H1 (cell line): ENCODE results near the gene STXBP5. TPM values are rescaled to one million over a fixed set of nuclear protein-coding genes. Genes with fewer than 3 reads are reported as not detected.

ENCODE experiments used
- CTCF ChIA-PET: fragments of 300-600 bp; sonication (Branson Sonifier 250); formaldehyde crosslinking; loops from one replicate; lab custom pipeline; 2021; ENCODE audit not compliant: partially characterized antibody; lab: Charles Lee
- POLR2A ChIA-PET: fragments of 300-600 bp; sonication (Branson Sonifier 250); formaldehyde crosslinking; loops from one replicate; lab custom pipeline; 2021; ENCODE audit warnings: inconsistent platforms; ENCODE audit not compliant: partially characterized antibody; lab: Charles Lee
- DNase-seq, 2 experiments: peaks; one replicate each; pipeline versions ENCODE4 v3.0.0 to v3.0.0-alpha.2; 2010 to 2022; ENCODE audit warnings: low spot score in 2 of 2, low read depth in 1 of 2, mixed read lengths in 1 of 2
- FAIRE-seq: peaks from 2 replicates; lab custom pipeline; 2011; peaks lifted over from hg19 to GRCh38; lab: Jason Lieb, UNC
- H2AFZ ChIP-seq: 2 replicates; pipeline ENCODE4 v1.8.1; 2012; ENCODE audit warnings: low read length, inconsistent platforms
- H2AK5ac ChIP-seq: 2 replicates; pipeline ENCODE4 v1.6.1; 2013; ENCODE audit warnings: low read depth, low read length
- H2BK120ac ChIP-seq: replicated peaks from 2 replicates; pipeline ENCODE3; 2013; ENCODE audit warnings: low read depth, low read length, inconsistent platforms
- H2BK12ac ChIP-seq: 2 replicates; pipeline ENCODE4 v1.6.1; 2013; ENCODE audit warnings: low read depth, low read length
- H2BK15ac ChIP-seq: 2 replicates; pipeline ENCODE4 v1.6.1; 2013; ENCODE audit warnings: low read length
- H2BK20ac ChIP-seq: 2 replicates; pipeline ENCODE4 v1.6.1; 2013; ENCODE audit warnings: low read length
- H2BK5ac ChIP-seq: 2 replicates; pipeline ENCODE4 v1.6.1; 2013; ENCODE audit warnings: low read depth, low read length
- H3K14ac ChIP-seq: 2 replicates; pipeline ENCODE4 v1.6.1; 2013; ENCODE audit warnings: inconsistent platforms; ENCODE audit not compliant: insufficient read length
- H3K18ac ChIP-seq: 2 replicates; pipeline ENCODE4 v1.6.1; 2013; ENCODE audit warnings: low read length; ENCODE audit errors: extremely low read depth
- H3K23ac ChIP-seq: 2 replicates; pipeline ENCODE4 v1.6.1; 2013; ENCODE audit warnings: inconsistent platforms; ENCODE audit not compliant: insufficient read length
- H3K23me2 ChIP-seq: 2 replicates; pipeline ENCODE4 v1.6.1; 2013; ENCODE audit warnings: low read depth, low read length
- H3K27ac ChIP-seq: 2 replicates; pipeline ENCODE4 v1.6.1; 2011; ENCODE audit warnings: low read depth, low read length, inconsistent platforms
- H3K27me3 ChIP-seq, 4 experiments: replicated peaks in 1 of 4; 1 replicate in 1 of 4; 2 replicates in 3 of 4; pipeline versions ENCODE4 v1.6.1 to v1.8.1; 2011 to 2013; ENCODE audit warnings: low read length in 3 of 4, mild to moderate bottlenecking in 3 of 4, inconsistent platforms in 2 of 4, mixed read lengths in 2 of 4, moderate library complexity in 1 of 4; ENCODE audit not compliant: control insufficient read depth in 3 of 4, insufficient read depth in 3 of 4; ENCODE audit errors: extremely low read depth in 1 of 4
- H3K36me3 ChIP-seq, 4 experiments: 2 replicates each; pipeline versions ENCODE4 v1.6.1 to v1.8.1; 2011 to 2013; ENCODE audit warnings: mild to moderate bottlenecking in 4 of 4, low read length in 3 of 4, moderate library complexity in 2 of 4, control low read depth in 1 of 4, inconsistent platforms in 1 of 4; ENCODE audit not compliant: insufficient read depth in 4 of 4, control insufficient read depth in 2 of 4
- H3K4ac ChIP-seq: replicated peaks from 2 replicates; pipeline ENCODE3; 2013; ENCODE audit warnings: low read length, low read depth, mixed read lengths, inconsistent platforms; ENCODE audit not compliant: insufficient read length
- H3K4me1 ChIP-seq, 4 experiments: replicated peaks in 1 of 4; 1 replicate in 1 of 4; 2 replicates in 3 of 4; pipeline versions ENCODE4 v1.6.1 to v1.8.1; 2011 to 2013; ENCODE audit warnings: low read length in 3 of 4, inconsistent platforms in 2 of 4, mixed read lengths in 1 of 4; ENCODE audit not compliant: insufficient read depth in 4 of 4, control insufficient read depth in 3 of 4
- H3K4me2 ChIP-seq, 2 experiments: 2 replicates each; pipeline versions ENCODE4 v1.6.1 to v1.8.1; 2011 to 2013; ENCODE audit warnings: low read depth in 2 of 2, low read length in 2 of 2, control low read depth in 1 of 2, inconsistent platforms in 1 of 2, mild to moderate bottlenecking in 1 of 2; ENCODE audit not compliant: insufficient read depth in 1 of 2
- H3K4me3 ChIP-seq, 4 experiments: fragments of 200-600, 300-600 bp in 1 of 4; sonication (generic), shearing (Covaris generic), sonication (Bioruptor Twin) in 1 of 4; 2 replicates each; pipeline versions ENCODE4 v1.5.1 to v1.8.1; 2011 to 2016; ENCODE audit warnings: low read length in 4 of 4, low read depth in 3 of 4, control low read depth in 2 of 4, inconsistent platforms in 2 of 4, mild to moderate bottlenecking in 2 of 4, mixed read lengths in 1 of 4, moderate library complexity in 1 of 4; ENCODE audit not compliant: insufficient read depth in 2 of 4; ENCODE audit errors: extremely low read depth in 1 of 4
- H3K56ac ChIP-seq: replicated peaks from 2 replicates; pipeline ENCODE3; 2013; ENCODE audit warnings: low read depth, mild to moderate bottlenecking, mixed read lengths, low read length, inconsistent platforms; ENCODE audit not compliant: insufficient read length
- H3K79me1 ChIP-seq: 2 replicates; pipeline ENCODE4 v1.6.1; 2013; ENCODE audit warnings: low read depth, low read length, control low read depth
- H3K79me2 ChIP-seq, 2 experiments: 2 replicates each; pipeline versions ENCODE4 v1.6.1 to v1.8.1; 2012 to 2013; ENCODE audit warnings: low read length in 2 of 2, mild to moderate bottlenecking in 2 of 2, inconsistent platforms in 1 of 2; ENCODE audit not compliant: insufficient read depth in 2 of 2, control insufficient read depth in 1 of 2
- H3K9ac ChIP-seq, 4 experiments: replicated peaks in 1 of 4; 1 replicate in 1 of 4; 2 replicates in 3 of 4; pipeline versions ENCODE4 v1.6.1 to v1.8.1; 2011 to 2013; ENCODE audit warnings: low read depth in 3 of 4, low read length in 3 of 4, control low read depth in 2 of 4, mild to moderate bottlenecking in 2 of 4, moderate library complexity in 2 of 4, inconsistent platforms in 1 of 4; ENCODE audit errors: extremely low read depth in 1 of 4
- H3K9me3 ChIP-seq, 2 experiments: 2 replicates each; pipeline versions ENCODE4 v1.6.1 to v1.8.1; 2012 to 2013; ENCODE audit warnings: mild to moderate bottlenecking in 2 of 2, moderate library complexity in 2 of 2, control low read depth in 1 of 2, inconsistent platforms in 1 of 2, low read depth in 1 of 2, low read length in 1 of 2, mixed read lengths in 1 of 2; ENCODE audit not compliant: insufficient read depth in 2 of 2
- H4K20me1 ChIP-seq, 2 experiments: replicated peaks in 1 of 2; 2 replicates each; pipeline versions ENCODE3 to v1.8.1; 2011 to 2013; ENCODE audit warnings: inconsistent platforms in 2 of 2, low read length in 2 of 2, mild to moderate bottlenecking in 1 of 2; ENCODE audit not compliant: insufficient read depth in 2 of 2, control insufficient read depth in 1 of 2
- H4K5ac ChIP-seq: 2 replicates; pipeline ENCODE4 v1.6.1; 2013; ENCODE audit warnings: low read length, low read depth, mixed read lengths, inconsistent platforms; ENCODE audit not compliant: insufficient read length
- H4K8ac ChIP-seq: 2 replicates; pipeline ENCODE4 v1.8.0; 2013; ENCODE audit warnings: mild to moderate bottlenecking, moderate library complexity, low read length, inconsistent platforms; ENCODE audit not compliant: insufficient read depth; ENCODE audit errors: extremely low read depth
- H4K91ac ChIP-seq: replicated peaks from 2 replicates; pipeline ENCODE3; 2013; ENCODE audit warnings: low read length, mixed read lengths, inconsistent platforms; ENCODE audit not compliant: insufficient read length
- WGBS, 2 experiments: shearing (Covaris generic) in 1 of 2; methylation state at CpG; one replicate each; pipeline versions ENCODE4 v1.1.6 to v1.1.7; 2013 to 2015; ENCODE audit warnings: low lambda C conversion rate in 2 of 2, mixed read lengths in 2 of 2, inconsistent platforms in 1 of 2, low coverage in 1 of 2, missing lambda C conversion rate in 1 of 2; ENCODE audit not compliant: insufficient replicate concordance in 2 of 2, insufficient coverage in 1 of 2, insufficient read length in 1 of 2; ENCODE audit errors: extremely low coverage in 1 of 2, missing lambda C conversion rate in 1 of 2; 5-methylcytosine and 5-hydroxymethylcytosine counted together
- polyA plus RNA-seq, 7 experiments: library from polyadenylated mRNA; depleted of rRNA in 3 of 7; stranded (reverse) in 5 of 7; unstranded in 2 of 7; fragments of >200 nt in 5 of 7; fragments of 200-250 nt in 2 of 7; gene quantifications; 1 replicate in 5 of 7; 2 replicates in 1 of 7; 4 replicates in 1 of 7; pipeline versions ENCODE4 v1.2.1 to v1.2.3, GENCODE V29; 2011 to 2013; ENCODE audit warnings: missing spikeins in 2 of 7, mixed read lengths in 2 of 7
- total RNA-seq: library from RNA; stranded (reverse); fragmentation: NEBNext Ultra II Directional; extraction: Animal tissue kit (Norgen Biotek cat#: 25700); gene quantifications from 2 replicates; pipeline ENCODE4 v1.2.1, GENCODE V29; 2021
- TF ChIP-seq, protein P1 (sequence below): IDR thresholded peaks from 2 replicates; pipeline ENCODE4 v1.6.1; 2011; ENCODE audit warnings: low read length, improper control_type of control experiment

Gene STXBP5
- total and polyA plus RNA-seq, 2 of the 8 experiments (the other 6 are each of a cell fraction or from before 2014, with no cell fraction given) = 2.7 to 10.8 TPM

- Histone ChIP-seq H2BK15ac (no peak overlapping the region), H4K20me1 (no peaks in the 10 kb centered on the region), H2BK12ac (no peak overlapping the region), H3K23me2 (no peaks in the 10 kb centered on the region), H3K14ac (no peak overlapping the region), H3K9ac (no peak overlapping the region), H3K4me3 (no peak overlapping the region), H2BK120ac (no peak overlapping the region), H3K27me3 (no peaks in the 10 kb centered on the region), H3K36me3 (no peaks in the 10 kb centered on the region), H2AFZ (no peak overlapping the region), H3K79me1 (no peaks in the 10 kb centered on the region), H3K23ac (no peak overlapping the region), H3K18ac (no peak overlapping the region), H2BK5ac (no peak overlapping the region), H3K27ac (no peak overlapping the region), H3K56ac (no peak overlapping the region), H3K79me2 (no peaks in the 10 kb centered on the region), H4K91ac (no peak overlapping the region), H2BK20ac (no peak overlapping the region), H2AK5ac (no peak overlapping the region), H3K4me2 (no peak overlapping the region), H4K8ac (no peak overlapping the region), H3K4me1 (no peaks in the 10 kb centered on the region), H3K9me3 (no peaks in the 10 kb centered on the region), H4K5ac (no peak overlapping the region), H3K4ac (no peak overlapping the region)
- POLR2A ChIA-PET = interaction anchor here (1.1 kb wide), 1 partner anchor 13 kb away, joined by 3 read pairs; no protein-coding TSS in a partner anchor
- TF ChIP-seq, protein P1, sequence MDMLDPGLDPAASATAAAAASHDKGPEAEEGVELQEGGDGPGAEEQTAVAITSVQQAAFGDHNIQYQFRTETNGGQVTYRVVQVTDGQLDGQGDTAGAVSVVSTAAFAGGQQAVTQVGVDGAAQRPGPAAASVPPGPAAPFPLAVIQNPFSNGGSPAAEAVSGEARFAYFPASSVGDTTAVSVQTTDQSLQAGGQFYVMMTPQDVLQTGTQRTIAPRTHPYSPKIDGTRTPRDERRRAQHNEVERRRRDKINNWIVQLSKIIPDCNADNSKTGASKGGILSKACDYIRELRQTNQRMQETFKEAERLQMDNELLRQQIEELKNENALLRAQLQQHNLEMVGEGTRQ = no peak
- WGBS, 2 experiments = 77% methylated on average over 5 of the region's 5 CpGs; no CpG with 5 or more reads in 1 of the 2 experiments
- FAIRE-seq (no peak), DNase-seq (no peak)
- CTCF ChIA-PET = interaction anchor here (1.6 kb wide), 1 partner anchor 32 kb away, joined by 4 read pairs; no protein-coding TSS in a partner anchor
These were observed 13.7 kb upstream of the STXBP5 start for GRCh38 chr6:147190556-147190955.
